OCI-LY1 (cell line): Measurements from ENCODE around the gene FANCD2OS.

Experiments
- EZH2 ChIP-seq: fragments of 200-600 bp; sonication (generic), shearing (Covaris generic); IDR thresholded peaks from 2 replicates; pipeline ENCODE4 v1.8.0; 2017; ENCODE audit warnings: borderline replicate concordance, mixed run types, mild to moderate bottlenecking, antibody characterized with exemption, low read length, moderate library complexity, mixed read lengths
- TF ChIP-seq, protein P1 (sequence below): fragments of 200-600 bp; sonication (generic), shearing (Covaris generic); IDR thresholded peaks from 2 replicates; pipeline ENCODE4 v1.5.1; 2017; ENCODE audit warnings: mild to moderate bottlenecking, antibody characterized with exemption, low read length, moderate library complexity, mixed read lengths

DNA sequence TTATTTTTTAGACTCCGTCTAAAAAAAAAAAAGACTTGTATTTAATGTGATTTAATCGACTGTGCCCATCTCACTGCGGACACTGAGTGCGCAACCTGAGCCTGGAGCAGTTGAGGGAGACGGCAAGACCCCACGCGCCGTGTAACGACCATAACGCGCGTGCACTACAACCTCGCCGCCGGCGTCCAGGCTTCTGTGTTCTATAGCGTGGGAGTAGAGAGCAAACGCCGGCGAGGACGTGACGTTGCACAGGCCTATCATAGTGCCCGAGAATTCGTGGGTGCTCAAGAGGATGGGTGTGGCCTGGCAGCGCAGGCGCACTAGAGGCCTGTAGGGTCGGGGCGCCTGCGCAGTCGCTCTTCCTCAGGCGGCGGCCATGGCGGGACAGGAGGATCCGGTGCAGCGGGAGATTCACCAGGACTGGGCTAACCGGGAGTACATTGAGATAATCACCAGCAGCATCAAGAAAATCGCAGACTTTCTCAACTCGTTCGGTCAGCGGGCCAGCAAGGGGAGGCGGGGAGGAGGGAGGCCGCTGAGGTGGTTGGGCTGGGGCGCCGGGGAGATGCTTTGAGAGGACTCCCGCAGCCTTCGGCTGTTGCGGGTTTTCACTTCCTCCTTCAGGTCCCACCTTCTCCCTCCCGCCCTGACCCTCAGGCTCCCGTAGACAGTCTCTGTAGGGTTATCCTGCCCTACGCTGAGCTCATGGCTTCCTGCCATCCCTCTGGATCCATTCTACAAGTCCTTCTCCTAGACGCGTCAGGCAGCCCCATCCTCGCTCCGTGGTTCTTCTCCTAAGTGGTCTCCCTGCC is 7.5 kb upstream of the FANCD2OS start, which contains the start of gene BRK1:
- TF ChIP-seq, protein P1, sequence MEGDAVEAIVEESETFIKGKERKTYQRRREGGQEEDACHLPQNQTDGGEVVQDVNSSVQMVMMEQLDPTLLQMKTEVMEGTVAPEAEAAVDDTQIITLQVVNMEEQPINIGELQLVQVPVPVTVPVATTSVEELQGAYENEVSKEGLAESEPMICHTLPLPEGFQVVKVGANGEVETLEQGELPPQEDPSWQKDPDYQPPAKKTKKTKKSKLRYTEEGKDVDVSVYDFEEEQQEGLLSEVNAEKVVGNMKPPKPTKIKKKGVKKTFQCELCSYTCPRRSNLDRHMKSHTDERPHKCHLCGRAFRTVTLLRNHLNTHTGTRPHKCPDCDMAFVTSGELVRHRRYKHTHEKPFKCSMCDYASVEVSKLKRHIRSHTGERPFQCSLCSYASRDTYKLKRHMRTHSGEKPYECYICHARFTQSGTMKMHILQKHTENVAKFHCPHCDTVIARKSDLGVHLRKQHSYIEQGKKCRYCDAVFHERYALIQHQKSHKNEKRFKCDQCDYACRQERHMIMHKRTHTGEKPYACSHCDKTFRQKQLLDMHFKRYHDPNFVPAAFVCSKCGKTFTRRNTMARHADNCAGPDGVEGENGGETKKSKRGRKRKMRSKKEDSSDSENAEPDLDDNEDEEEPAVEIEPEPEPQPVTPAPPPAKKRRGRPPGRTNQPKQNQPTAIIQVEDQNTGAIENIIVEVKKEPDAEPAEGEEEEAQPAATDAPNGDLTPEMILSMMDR, result no peak
- TF ChIP-seq EZH2, result no peak
